HL-60 (cell line): ENCODE measurements around the gene DPY30.

Experiments
- DNase-seq, 2 experiments: peaks; one replicate each; pipeline ENCODE4 v3.0.0-alpha.2; 2010 to 2020; ENCODE audit warnings: low read depth in 1 of 2, low spot score in 1 of 2
- H3K27ac ChIP-seq: fragments of 250-450 bp; sonication (Bioruptor Pico); replicated peaks from 2 replicates; pipeline ENCODE4 v1.5.1; 2020; ENCODE audit warnings: mild to moderate bottlenecking, moderate library complexity
- H3K27me3 ChIP-seq: fragments of 250-450 bp; sonication (Bioruptor Pico); 2 replicates; pipeline ENCODE4 v1.5.1; 2021; ENCODE audit warnings: mild to moderate bottlenecking, moderate library complexity; ENCODE audit not compliant: insufficient read depth, poor library complexity, severe bottlenecking
- H3K4me3 ChIP-seq: replicated peaks from 2 replicates; pipeline ENCODE4 v1.5.1; 2011; ENCODE audit warnings: mild to moderate bottlenecking, control low read depth, low read length; ENCODE audit not compliant: insufficient read depth
- GABPA ChIP-seq: IDR thresholded peaks from 2 replicates; pipeline ENCODE4 v1.6.1; 2012; ENCODE audit warnings: low read depth
- POLR2AphosphoS5 ChIP-seq: IDR thresholded peaks from 2 replicates; pipeline ENCODE4 v1.6.1; 2012; ENCODE audit warnings: low read depth
- SPI1 ChIP-seq: IDR thresholded peaks from 2 replicates; pipeline ENCODE4 v1.6.1; 2012; ENCODE audit warnings: low read depth, mild to moderate bottlenecking, borderline replicate concordance
- TF ChIP-seq, protein P1 (sequence below): IDR thresholded peaks from 2 replicates; pipeline ENCODE4 v1.6.1; 2012; ENCODE audit warnings: low read depth; ENCODE audit not compliant: insufficient replicate concordance
- TF ChIP-seq, protein P2 (sequence below): IDR thresholded peaks from one replicate; pipeline ENCODE4 v1.5.1; 2011; ENCODE audit warnings: low read length, control low read depth, inconsistent platforms; ENCODE audit not compliant: insufficient read depth

The DPY30 gene

DNA sequence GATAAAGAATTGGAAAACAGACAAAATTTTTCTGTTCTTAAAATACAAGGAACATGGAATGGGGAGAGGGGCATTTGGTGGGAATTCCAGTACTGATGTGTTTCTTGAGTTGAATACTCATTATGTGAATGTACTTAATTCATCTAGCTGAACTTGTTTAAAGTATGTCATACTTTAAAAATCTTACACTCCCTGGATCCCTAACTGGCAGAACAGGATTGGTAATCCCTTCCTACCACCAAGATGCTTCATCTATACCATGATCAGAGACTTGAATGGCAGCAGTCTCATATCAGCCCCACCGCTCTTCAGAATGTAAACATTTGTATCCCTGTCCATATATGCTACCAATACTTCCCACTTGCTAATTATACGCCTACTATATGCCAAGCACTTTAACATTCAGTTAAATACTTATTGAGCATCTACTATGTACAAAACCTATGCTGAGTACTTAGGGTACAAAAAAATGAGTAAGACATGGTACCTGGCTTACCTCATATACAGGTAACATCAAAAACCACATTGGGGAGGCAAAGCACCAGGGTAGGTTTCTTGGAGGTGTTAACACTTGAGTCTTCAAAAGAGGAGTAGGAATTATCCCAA, 34.1 kb downstream of the DPY30 start:
- no peak for DNase-seq
- TF ChIP-seq, protein P1, sequence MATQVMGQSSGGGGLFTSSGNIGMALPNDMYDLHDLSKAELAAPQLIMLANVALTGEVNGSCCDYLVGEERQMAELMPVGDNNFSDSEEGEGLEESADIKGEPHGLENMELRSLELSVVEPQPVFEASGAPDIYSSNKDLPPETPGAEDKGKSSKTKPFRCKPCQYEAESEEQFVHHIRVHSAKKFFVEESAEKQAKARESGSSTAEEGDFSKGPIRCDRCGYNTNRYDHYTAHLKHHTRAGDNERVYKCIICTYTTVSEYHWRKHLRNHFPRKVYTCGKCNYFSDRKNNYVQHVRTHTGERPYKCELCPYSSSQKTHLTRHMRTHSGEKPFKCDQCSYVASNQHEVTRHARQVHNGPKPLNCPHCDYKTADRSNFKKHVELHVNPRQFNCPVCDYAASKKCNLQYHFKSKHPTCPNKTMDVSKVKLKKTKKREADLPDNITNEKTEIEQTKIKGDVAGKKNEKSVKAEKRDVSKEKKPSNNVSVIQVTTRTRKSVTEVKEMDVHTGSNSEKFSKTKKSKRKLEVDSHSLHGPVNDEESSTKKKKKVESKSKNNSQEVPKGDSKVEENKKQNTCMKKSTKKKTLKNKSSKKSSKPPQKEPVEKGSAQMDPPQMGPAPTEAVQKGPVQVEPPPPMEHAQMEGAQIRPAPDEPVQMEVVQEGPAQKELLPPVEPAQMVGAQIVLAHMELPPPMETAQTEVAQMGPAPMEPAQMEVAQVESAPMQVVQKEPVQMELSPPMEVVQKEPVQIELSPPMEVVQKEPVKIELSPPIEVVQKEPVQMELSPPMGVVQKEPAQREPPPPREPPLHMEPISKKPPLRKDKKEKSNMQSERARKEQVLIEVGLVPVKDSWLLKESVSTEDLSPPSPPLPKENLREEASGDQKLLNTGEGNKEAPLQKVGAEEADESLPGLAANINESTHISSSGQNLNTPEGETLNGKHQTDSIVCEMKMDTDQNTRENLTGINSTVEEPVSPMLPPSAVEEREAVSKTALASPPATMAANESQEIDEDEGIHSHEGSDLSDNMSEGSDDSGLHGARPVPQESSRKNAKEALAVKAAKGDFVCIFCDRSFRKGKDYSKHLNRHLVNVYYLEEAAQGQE: no peak
- H3K27ac ChIP-seq: no peak overlapping the region
- H3K4me3 ChIP-seq: no peak overlapping the region
- H3K27me3 ChIP-seq: no peaks in the 10 kb centered on the region

DNA sequence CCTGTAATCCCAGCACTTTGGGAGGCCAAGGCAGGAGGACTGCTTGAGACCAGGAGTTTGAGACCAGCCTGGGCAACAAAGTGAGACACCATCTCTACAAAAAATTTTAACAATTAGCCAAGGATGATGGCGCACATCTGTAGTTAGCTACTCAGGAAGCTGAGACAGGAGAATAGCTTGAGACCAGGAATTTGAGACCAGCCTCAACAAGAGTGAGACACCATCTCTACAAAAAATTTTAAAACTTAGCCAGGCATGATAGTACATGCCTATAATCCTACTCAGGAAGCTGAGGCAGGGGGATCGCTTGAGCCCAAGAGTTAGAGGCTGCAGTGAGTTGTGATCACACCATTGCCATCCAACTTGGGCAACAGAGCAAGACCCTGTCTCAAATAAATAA, 35.8 kb downstream of the DPY30 start:
- no peak overlapping the region for H3K27ac ChIP-seq
- no peak for DNase-seq

DNA sequence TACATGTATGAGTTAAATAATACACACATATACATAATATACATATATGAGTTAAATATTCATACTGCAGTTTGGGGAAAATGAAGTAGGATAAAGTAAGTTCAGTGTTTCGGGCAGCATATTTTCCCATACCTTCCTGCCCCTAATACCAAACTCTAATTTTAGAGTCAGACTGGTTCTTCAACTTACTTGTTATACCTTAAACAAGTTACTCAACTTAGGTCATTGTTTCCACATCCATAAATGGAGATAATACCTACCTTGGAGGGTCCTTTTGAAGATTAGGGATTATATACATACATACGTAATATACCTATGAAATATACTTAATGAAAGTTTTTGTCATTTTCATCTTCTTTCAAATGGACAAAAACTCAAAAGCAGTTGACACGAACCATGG, 37.2 kb downstream of the DPY30 start:
- no peaks in the 10 kb centered on the region for H3K27me3 ChIP-seq
- TF ChIP-seq, protein P1: no peak
- TF ChIP-seq, protein P2, sequence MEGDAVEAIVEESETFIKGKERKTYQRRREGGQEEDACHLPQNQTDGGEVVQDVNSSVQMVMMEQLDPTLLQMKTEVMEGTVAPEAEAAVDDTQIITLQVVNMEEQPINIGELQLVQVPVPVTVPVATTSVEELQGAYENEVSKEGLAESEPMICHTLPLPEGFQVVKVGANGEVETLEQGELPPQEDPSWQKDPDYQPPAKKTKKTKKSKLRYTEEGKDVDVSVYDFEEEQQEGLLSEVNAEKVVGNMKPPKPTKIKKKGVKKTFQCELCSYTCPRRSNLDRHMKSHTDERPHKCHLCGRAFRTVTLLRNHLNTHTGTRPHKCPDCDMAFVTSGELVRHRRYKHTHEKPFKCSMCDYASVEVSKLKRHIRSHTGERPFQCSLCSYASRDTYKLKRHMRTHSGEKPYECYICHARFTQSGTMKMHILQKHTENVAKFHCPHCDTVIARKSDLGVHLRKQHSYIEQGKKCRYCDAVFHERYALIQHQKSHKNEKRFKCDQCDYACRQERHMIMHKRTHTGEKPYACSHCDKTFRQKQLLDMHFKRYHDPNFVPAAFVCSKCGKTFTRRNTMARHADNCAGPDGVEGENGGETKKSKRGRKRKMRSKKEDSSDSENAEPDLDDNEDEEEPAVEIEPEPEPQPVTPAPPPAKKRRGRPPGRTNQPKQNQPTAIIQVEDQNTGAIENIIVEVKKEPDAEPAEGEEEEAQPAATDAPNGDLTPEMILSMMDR: no peak
- TF ChIP-seq SPI1: no peak
- H3K4me3 ChIP-seq: no peak overlapping the region
- DNase-seq: no peak
- no peak overlapping the region for H3K27ac ChIP-seq

More for the DNA sequence above, 35.8 kb downstream of the DPY30 start:
- Histone ChIP-seq H3K27me3 (no peaks in the 10 kb centered on the region), H3K4me3 (no peak overlapping the region)
- TF ChIP-seq POLR2AphosphoS5 (no peak), GABPA (no peak), SPI1 (no peak)
- TF ChIP-seq, protein P1: no peak
- TF ChIP-seq, protein P2: no peak

DNA sequence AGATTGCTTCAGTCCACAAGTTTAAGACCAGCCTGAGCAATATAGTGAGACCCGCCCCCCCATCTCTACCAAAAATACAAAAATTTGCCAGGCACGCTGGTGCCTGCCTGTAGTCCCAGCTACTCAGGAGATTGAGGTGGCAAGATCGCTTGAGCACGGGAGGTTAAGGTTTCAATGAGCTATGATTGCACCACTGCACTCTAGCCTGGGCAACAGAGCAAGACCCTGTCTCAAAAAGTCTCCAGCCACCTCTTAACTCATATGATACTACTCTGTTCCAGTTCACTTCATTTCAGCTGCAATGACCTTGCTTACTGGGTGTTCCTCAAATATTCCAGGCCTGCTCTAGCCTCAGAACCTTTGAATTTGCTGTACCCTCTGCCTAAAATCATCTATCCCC, 40.2 kb downstream of the DPY30 start:
- TF ChIP-seq, protein P1: no peak
- TF ChIP-seq SPI1 (no peak), POLR2AphosphoS5 (no peak), GABPA (no peak)
- TF ChIP-seq, protein P2: no peak
- H3K27me3 ChIP-seq: no peaks in the 10 kb centered on the region
- DNase-seq: no peak
- H3K4me3 ChIP-seq: no peak overlapping the region
- no peak overlapping the region for H3K27ac ChIP-seq
